ENCODE measurements around the gene IPO9.
A peak's percentile ranks its signal among the peaks of the same experiment; 100 is the strongest.

The IPO9 gene

DNA sequence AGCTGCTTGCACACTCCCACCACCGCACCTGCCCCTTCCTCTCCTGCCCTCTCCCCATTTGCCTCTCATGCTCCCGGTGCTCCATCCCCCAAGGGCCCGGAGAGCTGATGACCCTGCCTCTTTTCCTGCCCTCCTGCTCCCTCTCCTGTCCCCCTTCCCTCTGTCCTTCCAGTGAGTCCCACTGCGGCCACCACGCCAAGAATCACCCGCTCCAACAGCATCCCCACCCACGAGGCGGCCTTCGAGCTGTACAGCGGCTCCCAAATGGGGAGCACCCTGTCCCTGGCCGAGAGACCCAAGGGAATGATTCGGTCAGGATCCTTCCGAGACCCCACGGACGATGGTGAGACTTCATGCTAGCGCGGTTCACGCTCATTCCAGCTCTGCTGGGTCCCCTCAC lies 40.7 kb upstream of the IPO9 start:
- TF ChIP-seq POLR2AphosphoS5 (IDR thresholded peaks at IDR 0.05; ENCODE audit: low read depth, low read length): no peak
- TF ChIP-seq, protein P1, sequence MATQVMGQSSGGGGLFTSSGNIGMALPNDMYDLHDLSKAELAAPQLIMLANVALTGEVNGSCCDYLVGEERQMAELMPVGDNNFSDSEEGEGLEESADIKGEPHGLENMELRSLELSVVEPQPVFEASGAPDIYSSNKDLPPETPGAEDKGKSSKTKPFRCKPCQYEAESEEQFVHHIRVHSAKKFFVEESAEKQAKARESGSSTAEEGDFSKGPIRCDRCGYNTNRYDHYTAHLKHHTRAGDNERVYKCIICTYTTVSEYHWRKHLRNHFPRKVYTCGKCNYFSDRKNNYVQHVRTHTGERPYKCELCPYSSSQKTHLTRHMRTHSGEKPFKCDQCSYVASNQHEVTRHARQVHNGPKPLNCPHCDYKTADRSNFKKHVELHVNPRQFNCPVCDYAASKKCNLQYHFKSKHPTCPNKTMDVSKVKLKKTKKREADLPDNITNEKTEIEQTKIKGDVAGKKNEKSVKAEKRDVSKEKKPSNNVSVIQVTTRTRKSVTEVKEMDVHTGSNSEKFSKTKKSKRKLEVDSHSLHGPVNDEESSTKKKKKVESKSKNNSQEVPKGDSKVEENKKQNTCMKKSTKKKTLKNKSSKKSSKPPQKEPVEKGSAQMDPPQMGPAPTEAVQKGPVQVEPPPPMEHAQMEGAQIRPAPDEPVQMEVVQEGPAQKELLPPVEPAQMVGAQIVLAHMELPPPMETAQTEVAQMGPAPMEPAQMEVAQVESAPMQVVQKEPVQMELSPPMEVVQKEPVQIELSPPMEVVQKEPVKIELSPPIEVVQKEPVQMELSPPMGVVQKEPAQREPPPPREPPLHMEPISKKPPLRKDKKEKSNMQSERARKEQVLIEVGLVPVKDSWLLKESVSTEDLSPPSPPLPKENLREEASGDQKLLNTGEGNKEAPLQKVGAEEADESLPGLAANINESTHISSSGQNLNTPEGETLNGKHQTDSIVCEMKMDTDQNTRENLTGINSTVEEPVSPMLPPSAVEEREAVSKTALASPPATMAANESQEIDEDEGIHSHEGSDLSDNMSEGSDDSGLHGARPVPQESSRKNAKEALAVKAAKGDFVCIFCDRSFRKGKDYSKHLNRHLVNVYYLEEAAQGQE (IDR thresholded peaks at IDR 0.05; ENCODE audit: insufficient read depth in 1 of 2, low read depth in 2 of 2, low read length in 2 of 2): no peak
- TF ChIP-seq FOXP2 (optimal IDR thresholded peaks at IDR 0.05; ENCODE audit: borderline replicate concordance, extremely low read depth, extremely low read length, insufficient read depth): no peak
- no peak for TF ChIP-seq SIN3A (IDR thresholded peaks at IDR 0.05; ENCODE audit: borderline replicate concordance, insufficient read depth, low read length)
- no peak for TF ChIP-seq TAF1 (IDR thresholded peaks at IDR 0.05; ENCODE audit: borderline replicate concordance, insufficient read depth, low read length)

DNA sequence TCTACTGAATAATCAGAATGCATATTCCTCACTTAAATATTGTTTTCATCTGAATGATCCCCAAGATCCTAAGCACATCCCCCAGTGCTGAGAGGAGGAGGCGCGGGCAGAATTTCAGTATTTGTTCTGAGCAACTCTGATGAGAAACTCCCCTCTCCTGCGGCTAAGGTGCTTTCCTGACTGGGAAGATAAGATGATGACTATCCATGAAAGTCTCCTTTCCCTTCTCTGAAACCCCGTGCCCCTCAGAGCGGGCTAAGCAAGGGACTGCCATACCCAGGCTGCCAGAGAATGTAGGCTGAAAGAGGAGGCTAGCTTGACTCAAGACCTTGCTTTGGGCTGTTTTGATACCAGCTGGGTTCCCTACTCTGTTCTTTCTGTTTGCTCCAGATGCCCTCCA lies 39.7 kb upstream of the IPO9 start:
- TF ChIP-seq FOXP2 (optimal IDR thresholded peaks at IDR 0.05; ENCODE audit: borderline replicate concordance, extremely low read depth, extremely low read length, insufficient read depth): no peak
- no peak for TF ChIP-seq TAF1 (IDR thresholded peaks at IDR 0.05; ENCODE audit: borderline replicate concordance, insufficient read depth, low read length)
- TF ChIP-seq, protein P1 (IDR thresholded peaks at IDR 0.05; ENCODE audit: insufficient read depth in 1 of 2, low read depth in 2 of 2, low read length in 2 of 2): no peak

DNA sequence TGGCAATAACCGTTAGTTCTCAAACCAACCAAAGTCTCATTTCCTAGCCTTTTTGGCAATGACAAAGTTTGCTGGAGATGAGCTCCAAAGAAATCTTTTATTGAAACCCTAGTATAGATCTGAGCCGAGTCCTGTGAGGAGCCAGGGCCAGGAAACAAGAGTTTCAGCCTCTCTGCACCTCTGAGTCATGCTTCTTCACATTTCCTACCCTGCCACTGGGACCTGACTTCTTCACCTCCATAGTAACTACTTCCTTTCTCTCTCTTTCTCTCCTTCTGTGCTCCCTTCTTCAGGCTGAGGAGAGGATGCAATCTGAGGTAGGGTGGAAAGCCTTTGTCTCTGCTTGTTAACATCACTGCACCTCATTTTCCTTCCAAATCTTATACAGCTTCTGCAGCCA lies 38.7 kb upstream of the IPO9 start:
- no peak for TF ChIP-seq POLR2AphosphoS5 (IDR thresholded peaks at IDR 0.05; ENCODE audit: low read depth, low read length)
- TF ChIP-seq, protein P1 (IDR thresholded peaks at IDR 0.05; ENCODE audit: insufficient read depth in 1 of 2, low read depth in 2 of 2, low read length in 2 of 2): 0 out of 4 replicates have a peak, but pooled peaks of 1 of the 2 experiments have one; percentile 18

DNA sequence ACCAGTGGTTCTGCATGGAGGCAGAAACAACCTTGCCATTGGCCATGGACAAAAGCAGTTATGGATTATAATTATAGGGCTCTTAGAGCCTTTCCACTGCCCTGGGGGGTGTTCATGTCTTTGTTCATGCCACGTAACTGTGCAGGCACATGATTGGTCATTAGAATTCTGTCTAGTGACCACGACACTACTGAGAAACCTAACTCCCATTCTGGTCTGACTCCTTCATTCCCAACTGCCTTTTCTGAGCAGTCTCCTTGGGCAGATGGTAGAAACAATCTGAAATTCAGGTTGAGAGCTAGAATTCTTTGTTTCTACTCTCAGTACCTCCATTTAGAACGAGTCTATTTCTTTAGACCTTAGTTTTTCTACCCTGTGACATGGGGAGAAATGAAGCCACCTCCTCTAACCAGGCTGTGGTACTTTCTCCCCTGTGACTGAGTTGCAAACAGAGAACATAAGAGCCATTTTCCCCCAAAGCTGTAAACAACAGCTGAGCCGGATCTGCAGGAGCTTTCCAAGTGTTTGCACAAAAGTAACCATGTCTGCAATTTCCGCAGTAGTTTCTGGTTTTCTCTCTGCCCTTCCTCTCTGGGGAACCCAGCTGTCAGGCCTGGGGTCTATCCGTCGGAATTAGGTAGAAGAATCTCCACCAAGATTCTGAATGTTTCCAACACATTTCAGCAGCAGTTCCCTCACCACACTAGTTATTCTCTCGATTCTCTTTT lies 37.7 kb upstream of the IPO9 start:
- no peak for TF ChIP-seq TAF1 (IDR thresholded peaks at IDR 0.05; ENCODE audit: borderline replicate concordance, insufficient read depth, low read length)
- TF ChIP-seq SIN3A (IDR thresholded peaks at IDR 0.05; ENCODE audit: borderline replicate concordance, insufficient read depth, low read length): peak; percentile 48; the same call in 1 of the 2 replicates
- TF ChIP-seq, protein P1 (IDR thresholded peaks at IDR 0.05; ENCODE audit: insufficient read depth in 1 of 2, low read depth in 2 of 2, low read length in 2 of 2): peak in 1 of 2 experiments; percentile 59; a peak in 1 of 4 replicates
- TF ChIP-seq FOXP2 (optimal IDR thresholded peaks at IDR 0.05; ENCODE audit: borderline replicate concordance, extremely low read depth, extremely low read length, insufficient read depth): no peak

DNA sequence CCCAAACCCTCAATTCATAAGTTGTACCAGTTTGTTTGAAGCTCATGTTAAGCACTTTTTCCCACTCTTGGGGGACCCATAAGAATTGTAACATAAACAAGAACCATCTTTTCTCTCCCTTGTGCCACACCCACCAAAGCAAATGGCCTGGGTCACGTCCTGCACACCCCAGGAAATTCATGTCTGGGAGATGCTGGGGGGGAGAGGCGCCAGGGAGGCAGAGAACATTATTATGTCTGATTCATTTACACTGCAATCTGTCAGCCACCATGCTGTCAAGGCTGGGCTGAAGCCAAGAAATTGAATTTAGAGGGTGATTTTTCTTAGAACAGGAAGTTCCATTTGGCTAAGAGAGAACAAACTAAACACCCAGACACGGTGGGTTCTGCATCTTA lies 37.2 kb upstream of the IPO9 start:
- TF ChIP-seq SIN3A (IDR thresholded peaks at IDR 0.05; ENCODE audit: borderline replicate concordance, insufficient read depth, low read length) (peak; percentile 88; the same call in 1 of the 2 replicates), FOXP2 (optimal IDR thresholded peaks at IDR 0.05; ENCODE audit: borderline replicate concordance, extremely low read depth, extremely low read length, insufficient read depth) (no peak), POLR2AphosphoS5 (IDR thresholded peaks at IDR 0.05; ENCODE audit: low read depth, low read length) (no peak), TAF1 (IDR thresholded peaks at IDR 0.05; ENCODE audit: borderline replicate concordance, insufficient read depth, low read length) (peak; percentile 42; the same call in 1 of the 2 replicates)
- TF ChIP-seq, protein P1 (IDR thresholded peaks at IDR 0.05; ENCODE audit: insufficient read depth in 1 of 2, low read depth in 2 of 2, low read length in 2 of 2): 0 out of 4 replicates have a peak, but pooled peaks of 1 of the 2 experiments have one; percentile 22
